HuH-7 (cell line): ENCODE results near the gene WDR20.

Experiments used
- DNase-seq: peaks from one replicate; pipeline ENCODE4 v3.0.0; 2011; ENCODE audit warnings: low spot score

Gene WDR20

GRCh38 chr14:102218688-102219087, 79.0 kb downstream of the WDR20 start:
- DNase-seq = no peak

- no peak for DNase-seq
Measured at GRCh38 chr14:102219316-102219715, 79.6 kb downstream of the WDR20 start.

- no peak for DNase-seq
Measured at GRCh38 chr14:102220031-102220430, 80.3 kb downstream of the WDR20 start.

- no peak for DNase-seq
Measured at GRCh38 chr14:102221026-102221425, 81.3 kb downstream of the WDR20 start.

GRCh38 chr14:102222009-102222575, 82.4 kb downstream of the WDR20 start:
- DNase-seq = no peak

GRCh38 chr14:102222751-102223150, 83.1 kb downstream of the WDR20 start:
- no peak for DNase-seq

- no peak for DNase-seq
Measured at GRCh38 chr14:102223682-102224081, 84.0 kb downstream of the WDR20 start.

GRCh38 chr14:102225386-102225785, 85.7 kb downstream of the WDR20 start:
- no peak for DNase-seq

- DNase-seq = no peak
Measured at GRCh38 chr14:102225936-102226335, 86.2 kb downstream of the WDR20 start.

- DNase-seq = no peak
Measured at GRCh38 chr14:102226356-102227125, 86.8 kb downstream of the WDR20 start.

- DNase-seq = no peak
Measured at GRCh38 chr14:102227184-102227964, 87.7 kb downstream of the WDR20 start.

GRCh38 chr14:102229071-102229738, 89.5 kb downstream of the WDR20 start:
- no peak for DNase-seq

GRCh38 chr14:102229739-102230092, 90.0 kb downstream of the WDR20 start:
- no peak for DNase-seq

GRCh38 chr14:102230481-102231210, 90.9 kb downstream of the WDR20 start:
- no peak for DNase-seq

GRCh38 chr14:102231476-102232347, 92.0 kb downstream of the WDR20 start:
- DNase-seq = no peak

GRCh38 chr14:102232348-102232625, 92.6 kb downstream of the WDR20 start:
- DNase-seq = no peak

GRCh38 chr14:102233081-102233480, 93.4 kb downstream of the WDR20 start:
- no peak for DNase-seq

- no peak for DNase-seq
Measured at GRCh38 chr14:102234331-102235264, 94.9 kb downstream of the WDR20 start.

- DNase-seq = peak; percentile 94
Measured at GRCh38 chr14:102235275-102235897, 95.7 kb downstream of the WDR20 start.

- no peak for DNase-seq
Measured at GRCh38 chr14:102236026-102236425, 96.3 kb downstream of the WDR20 start.
